ENCODE data around the gene PREX1.

DNA sequence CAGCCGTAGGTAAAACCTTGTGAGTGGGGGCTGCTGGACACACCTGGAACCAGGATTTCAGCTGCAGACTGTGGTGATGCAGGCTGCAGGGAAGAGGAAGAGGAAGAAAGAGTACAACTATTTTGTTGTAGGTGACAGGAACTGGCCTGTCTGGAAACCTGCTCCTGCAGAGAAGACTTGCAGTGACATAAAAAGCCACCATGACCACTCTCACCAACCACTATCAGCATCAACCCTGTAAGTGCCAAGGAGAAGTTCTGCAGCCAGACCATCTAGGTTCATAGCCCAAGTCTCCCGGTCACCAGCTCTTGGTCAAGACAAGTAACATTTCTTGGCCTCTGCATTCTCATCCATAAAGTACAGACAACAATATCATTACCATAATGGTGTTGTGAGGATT, 91.2 kb downstream of the PREX1 start:
- TF ChIP-seq, protein P1, sequence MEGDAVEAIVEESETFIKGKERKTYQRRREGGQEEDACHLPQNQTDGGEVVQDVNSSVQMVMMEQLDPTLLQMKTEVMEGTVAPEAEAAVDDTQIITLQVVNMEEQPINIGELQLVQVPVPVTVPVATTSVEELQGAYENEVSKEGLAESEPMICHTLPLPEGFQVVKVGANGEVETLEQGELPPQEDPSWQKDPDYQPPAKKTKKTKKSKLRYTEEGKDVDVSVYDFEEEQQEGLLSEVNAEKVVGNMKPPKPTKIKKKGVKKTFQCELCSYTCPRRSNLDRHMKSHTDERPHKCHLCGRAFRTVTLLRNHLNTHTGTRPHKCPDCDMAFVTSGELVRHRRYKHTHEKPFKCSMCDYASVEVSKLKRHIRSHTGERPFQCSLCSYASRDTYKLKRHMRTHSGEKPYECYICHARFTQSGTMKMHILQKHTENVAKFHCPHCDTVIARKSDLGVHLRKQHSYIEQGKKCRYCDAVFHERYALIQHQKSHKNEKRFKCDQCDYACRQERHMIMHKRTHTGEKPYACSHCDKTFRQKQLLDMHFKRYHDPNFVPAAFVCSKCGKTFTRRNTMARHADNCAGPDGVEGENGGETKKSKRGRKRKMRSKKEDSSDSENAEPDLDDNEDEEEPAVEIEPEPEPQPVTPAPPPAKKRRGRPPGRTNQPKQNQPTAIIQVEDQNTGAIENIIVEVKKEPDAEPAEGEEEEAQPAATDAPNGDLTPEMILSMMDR (IDR thresholded peaks at IDR 0.05): no peak
- no peak for TF ChIP-seq POLR2A (IDR thresholded peaks at IDR 0.05)

Measured in adrenal gland (tissue), 5 donors.